Activated T-cell treated with anti-CD3 and anti-CD28 coated beads, Interleukin-2, amount 50 U/mL, for 24 hours (primary cell): ENCODE measurements around the gene DNER.
A peak's percentile ranks its signal among the peaks of the same experiment; 100 is the strongest.
"Not testable (repeated sequence)": the region's sequence is repeated elsewhere in the genome, so short reads cannot be mapped to it uniquely, and the experiment has no call there.

Source experiments
- DNase-seq: peaks from one replicate; pipeline ENCODE4 v3.0.0-alpha.2; 2020
- H3K27ac Mint-ChIP-seq: 2 replicates; pipeline ENCODE4 v1.8.0; 2020; ENCODE audit warnings: mild to moderate bottlenecking, mixed read lengths
- H3K27me3 Mint-ChIP-seq: 2 replicates; pipeline ENCODE4 v1.8.0; 2020; ENCODE audit warnings: mixed read lengths
- H3K36me3 Mint-ChIP-seq: 2 replicates; pipeline ENCODE4 v1.8.0; 2020; ENCODE audit warnings: low read depth, mixed read lengths
- H3K4me1 Mint-ChIP-seq: 2 replicates; pipeline ENCODE4 v1.8.0; 2020; ENCODE audit warnings: low read depth, mixed read lengths
- H3K4me3 Mint-ChIP-seq: 2 replicates; pipeline ENCODE4 v1.8.0; 2020; ENCODE audit warnings: mild to moderate bottlenecking, moderate library complexity, mixed read lengths
- H3K9me3 Mint-ChIP-seq: 2 replicates; pipeline ENCODE4 v1.8.0; 2020; ENCODE audit warnings: mixed read lengths

The DNER gene

GRCh38 chr2:229714080-229714735, at the start of gene DNER:
Gene DNER (minus strand): TSS chr2:229714555. CDS start chr2:229714423, 132 bp downstream.
- H3K4me1 Mint-ChIP-seq, result peaks cover 15% of the 10 kb centered on the region
- peaks cover 85% of the 10 kb centered on the region for H3K27me3 Mint-ChIP-seq
- peak; percentile 74 for DNase-seq
- peak within 1 kb of the TSS; percentile 64 for H3K4me3 Mint-ChIP-seq
- no peaks in the 10 kb centered on the region for H3K36me3 Mint-ChIP-seq
- no peak within 1 kb of the TSS for H3K27ac Mint-ChIP-seq
- peaks cover 2% of the 10 kb centered on the region for H3K9me3 Mint-ChIP-seq

- DNase-seq, result no peak
- H3K9me3 Mint-ChIP-seq, result no peaks in the 10 kb centered on the region
- no peak overlapping the region for H3K4me3 Mint-ChIP-seq
- no peaks in the 10 kb centered on the region for H3K4me1 Mint-ChIP-seq
- no peaks in the 10 kb centered on the region for H3K27me3 Mint-ChIP-seq
- no peak overlapping the region for H3K27ac Mint-ChIP-seq
- H3K36me3 Mint-ChIP-seq, result peaks cover 38% of the 10 kb centered on the region
Observed at GRCh38 chr2:229761663-229762062, 47.3 kb upstream of the DNER start.

GRCh38 chr2:229757462-229757861, 43.1 kb upstream of the DNER start:
- not testable (repeated sequence) for H3K9me3 Mint-ChIP-seq

GRCh38 chr2:229752970-229753729, 38.8 kb upstream of the DNER start:
- no peak overlapping the region for H3K4me3 Mint-ChIP-seq
- H3K27ac Mint-ChIP-seq, result no peak overlapping the region
- no peaks in the 10 kb centered on the region for H3K27me3 Mint-ChIP-seq
- DNase-seq, result no peak
- peaks cover 1% of the 10 kb centered on the region for H3K4me1 Mint-ChIP-seq
- no peaks in the 10 kb centered on the region for H3K36me3 Mint-ChIP-seq
- H3K9me3 Mint-ChIP-seq, result no peaks in the 10 kb centered on the region

More at GRCh38 chr2:229757462-229757861, 43.1 kb upstream of the DNER start:
- not testable (repeated sequence) for H3K27me3 Mint-ChIP-seq, H3K4me3 Mint-ChIP-seq, H3K4me1 Mint-ChIP-seq, DNase-seq, H3K36me3 Mint-ChIP-seq, H3K27ac Mint-ChIP-seq

GRCh38 chr2:229749779-229750178, 35.4 kb upstream of the DNER start:
- Mint-ChIP-seq H3K27ac (no peak overlapping the region), H3K27me3 (no peaks in the 10 kb centered on the region), H3K4me3 (no peak overlapping the region), H3K9me3 (no peaks in the 10 kb centered on the region), H3K4me1 (peaks cover 1% of the 10 kb centered on the region), H3K36me3 (no peaks in the 10 kb centered on the region)
- no peak for DNase-seq

- Mint-ChIP-seq H3K4me1 (peaks cover 1% of the 10 kb centered on the region), H3K27me3 (peaks cover 2% of the 10 kb centered on the region)
Observed at GRCh38 chr2:229748950-229749349, 34.6 kb upstream of the DNER start.

GRCh38 chr2:229742691-229743090, 28.3 kb upstream of the DNER start:
- peaks cover 14% of the 10 kb centered on the region for H3K9me3 Mint-ChIP-seq
- not testable (repeated sequence) for H3K27me3 Mint-ChIP-seq

More at GRCh38 chr2:229748950-229749349, 34.6 kb upstream of the DNER start:
- no peaks in the 10 kb centered on the region for H3K9me3 Mint-ChIP-seq
- no peak overlapping the region for H3K4me3 Mint-ChIP-seq
- no peak for DNase-seq
- H3K36me3 Mint-ChIP-seq, result no peaks in the 10 kb centered on the region
- H3K27ac Mint-ChIP-seq, result no peak overlapping the region

GRCh38 chr2:229740279-229740678, 25.9 kb upstream of the DNER start:
- no peaks in the 10 kb centered on the region for H3K36me3 Mint-ChIP-seq
- peaks cover 23% of the 10 kb centered on the region for H3K9me3 Mint-ChIP-seq
- DNase-seq, result no peak
- no peak overlapping the region for H3K4me3 Mint-ChIP-seq
- no peaks in the 10 kb centered on the region for H3K4me1 Mint-ChIP-seq
- no peak overlapping the region for H3K27ac Mint-ChIP-seq
- peaks cover 2% of the 10 kb centered on the region for H3K27me3 Mint-ChIP-seq

More at GRCh38 chr2:229742691-229743090, 28.3 kb upstream of the DNER start:
- H3K27ac Mint-ChIP-seq, DNase-seq, H3K4me1 Mint-ChIP-seq, H3K36me3 Mint-ChIP-seq, H3K4me3 Mint-ChIP-seq: not testable (repeated sequence)

- peaks cover 23% of the 10 kb centered on the region for H3K9me3 Mint-ChIP-seq
- no peak for DNase-seq
- no peaks in the 10 kb centered on the region for H3K4me1 Mint-ChIP-seq
- no peak overlapping the region for H3K27ac Mint-ChIP-seq
- H3K4me3 Mint-ChIP-seq, result no peak overlapping the region
- H3K27me3 Mint-ChIP-seq, result no peaks in the 10 kb centered on the region
- H3K36me3 Mint-ChIP-seq, result no peaks in the 10 kb centered on the region
Observed at GRCh38 chr2:229738024-229738625, 23.8 kb upstream of the DNER start.

- Mint-ChIP-seq H3K9me3 (peaks cover 21% of the 10 kb centered on the region), H3K27ac (no peak overlapping the region), H3K27me3 (peaks cover 1% of the 10 kb centered on the region), H3K4me1 (no peaks in the 10 kb centered on the region), H3K4me3 (no peak overlapping the region), H3K36me3 (no peaks in the 10 kb centered on the region)
- DNase-seq, result no peak
Observed at GRCh38 chr2:229734410-229734809, 20.1 kb upstream of the DNER start.

GRCh38 chr2:229733611-229734245, 19.4 kb upstream of the DNER start:
- H3K36me3 Mint-ChIP-seq, result no peaks in the 10 kb centered on the region
- no peaks in the 10 kb centered on the region for H3K4me1 Mint-ChIP-seq
- no peak overlapping the region for H3K27ac Mint-ChIP-seq
- H3K27me3 Mint-ChIP-seq, result peaks cover 2% of the 10 kb centered on the region
- H3K9me3 Mint-ChIP-seq, result peaks cover 15% of the 10 kb centered on the region
- no peak for DNase-seq
- H3K4me3 Mint-ChIP-seq, result no peak overlapping the region

- Mint-ChIP-seq H3K4me1 (no peaks in the 10 kb centered on the region), H3K36me3 (no peaks in the 10 kb centered on the region), H3K4me3 (no peak overlapping the region), H3K27ac (no peak overlapping the region), H3K27me3 (peaks cover 6% of the 10 kb centered on the region), H3K9me3 (peaks cover 12% of the 10 kb centered on the region)
- DNase-seq, result no peak
Observed at GRCh38 chr2:229732897-229733296, 18.5 kb upstream of the DNER start.

GRCh38 chr2:229731916-229732315, 17.6 kb upstream of the DNER start:
- Mint-ChIP-seq H3K36me3 (no peaks in the 10 kb centered on the region), H3K27me3 (peaks cover 6% of the 10 kb centered on the region), H3K27ac (no peak overlapping the region), H3K4me3 (no peak overlapping the region), H3K4me1 (no peaks in the 10 kb centered on the region), H3K9me3 (peaks cover 3% of the 10 kb centered on the region)
- DNase-seq, result no peak

- H3K4me1 Mint-ChIP-seq, result no peaks in the 10 kb centered on the region
- no peak overlapping the region for H3K4me3 Mint-ChIP-seq
- DNase-seq, result no peak
- H3K9me3 Mint-ChIP-seq, result no peaks in the 10 kb centered on the region
- no peak overlapping the region for H3K27ac Mint-ChIP-seq
- H3K27me3 Mint-ChIP-seq, result peaks cover 6% of the 10 kb centered on the region
- H3K36me3 Mint-ChIP-seq, result no peaks in the 10 kb centered on the region
Observed at GRCh38 chr2:229731363-229731762, 17.0 kb upstream of the DNER start.
